Measurements from ENCODE around the gene HEATR3.

The HEATR3 gene, protein sequence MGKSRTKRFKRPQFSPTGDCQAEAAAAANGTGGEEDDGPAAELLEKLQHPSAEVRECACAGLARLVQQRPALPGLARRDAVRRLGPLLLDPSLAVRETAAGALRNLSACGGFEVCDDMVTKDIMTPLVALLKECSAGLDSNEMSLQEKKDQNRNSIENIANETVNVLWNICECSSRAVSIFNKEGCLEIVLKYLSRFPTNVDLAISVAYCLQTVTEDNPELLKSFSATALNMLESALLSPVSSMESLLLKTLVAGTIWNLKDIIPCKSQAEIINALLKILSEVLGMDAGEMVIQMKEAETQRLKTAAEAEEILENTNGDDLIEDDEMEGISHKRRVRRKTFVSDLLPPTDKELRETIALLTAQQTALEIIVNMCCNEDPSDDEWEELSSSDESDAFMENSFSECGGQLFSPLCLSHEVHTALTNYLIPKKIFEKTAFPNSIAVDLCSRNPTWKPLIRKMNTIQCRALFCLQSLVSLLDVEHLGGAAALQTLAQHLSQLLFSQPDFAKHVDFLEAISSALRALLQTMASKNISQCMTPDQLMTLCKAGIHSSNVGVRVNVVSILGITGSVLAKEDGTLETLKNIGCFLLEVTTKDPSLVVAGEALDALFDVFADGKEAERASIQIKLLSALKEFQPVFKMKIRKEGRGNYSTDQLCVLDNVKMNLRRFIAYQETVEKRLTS

DNA sequence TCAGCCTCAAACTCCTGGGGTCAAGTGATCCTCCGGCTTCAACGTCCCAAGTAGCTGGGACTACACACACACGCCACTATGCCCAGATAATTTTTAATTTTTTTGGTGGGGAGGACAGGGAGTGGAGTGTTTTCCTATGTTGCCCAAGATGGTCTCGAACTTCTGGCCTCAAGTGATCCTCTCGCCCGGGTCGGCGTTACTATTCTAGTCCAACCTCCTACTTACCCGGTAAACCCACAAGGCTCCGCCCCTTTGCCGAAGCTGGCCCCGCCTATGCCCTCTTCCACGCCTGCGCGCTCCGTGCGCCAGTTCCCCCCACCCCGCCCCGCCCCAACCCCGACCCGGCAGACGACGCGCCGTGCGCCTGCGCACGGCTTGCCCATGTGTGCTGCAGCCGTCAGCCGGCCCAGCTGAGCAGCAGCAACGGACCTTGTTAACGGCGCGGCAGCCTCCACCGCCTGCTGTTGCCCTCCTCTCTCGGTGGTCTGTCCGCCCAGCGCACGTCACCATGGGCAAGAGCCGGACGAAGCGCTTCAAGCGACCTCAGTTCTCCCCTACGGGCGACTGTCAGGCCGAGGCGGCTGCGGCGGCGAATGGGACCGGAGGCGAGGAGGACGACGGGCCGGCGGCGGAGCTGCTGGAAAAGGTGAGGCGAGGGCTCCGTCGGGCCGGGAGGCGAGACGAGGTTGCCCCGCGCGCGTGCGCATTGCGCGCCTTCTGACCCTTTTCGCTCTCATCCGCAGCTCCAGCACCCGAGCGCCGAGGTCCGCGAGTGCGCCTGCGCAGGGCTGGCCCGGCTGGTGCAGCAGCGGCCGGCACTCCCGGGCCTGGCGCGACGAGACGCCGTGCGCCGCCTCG is at the start of gene HEATR3:
Gene HEATR3 (plus strand): TSS at position 347 of the 858 bp plus-strand sequence. CDS start 162 bp downstream, at position 509.
- Mint-ChIP-seq H3K36me3 (ENCODE audit: low read depth) (peaks cover 23% of the 10 kb centered on the region), H3K9me3 (no peaks in the 10 kb centered on the region), H3K27me3 (no peaks in the 10 kb centered on the region), H3K4me3 (peak within 1 kb of the TSS; percentile 96), H3K4me1 (peaks cover 34% of the 10 kb centered on the region), H3K27ac (peak within 1 kb of the TSS; percentile 90)
- peak; percentile 97 for DNase-seq
- ATAC-seq: peak; percentile 86

DNA sequence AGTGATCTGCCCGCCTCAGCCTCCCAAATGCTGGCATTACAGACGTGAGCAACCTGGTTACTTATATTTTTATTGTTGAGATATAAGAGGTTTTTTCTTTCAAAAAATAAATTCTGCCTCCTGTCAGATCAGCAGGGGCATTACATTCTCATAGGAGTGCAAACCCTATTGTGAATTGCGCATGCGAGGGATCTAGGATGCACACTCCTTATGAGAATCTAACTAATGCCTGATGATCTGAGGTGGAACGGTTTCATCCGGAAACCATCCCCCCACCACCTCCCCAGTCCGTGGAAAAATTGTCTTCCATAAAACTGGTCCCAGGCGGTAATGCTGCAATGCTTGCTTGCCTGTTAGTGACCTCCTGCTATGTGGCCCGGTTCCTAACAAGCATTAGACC is 48.2 kb upstream of the HEATR3 start:
- Mint-ChIP-seq H3K27me3 (no peaks in the 10 kb centered on the region), H3K4me3 (no peak overlapping the region), H3K27ac (no peak overlapping the region), H3K4me1 (no peaks in the 10 kb centered on the region), H3K36me3 (ENCODE audit: low read depth) (no peaks in the 10 kb centered on the region), H3K9me3 (no peaks in the 10 kb centered on the region)
- DNase-seq: no peak
- no peak for ATAC-seq

DNA sequence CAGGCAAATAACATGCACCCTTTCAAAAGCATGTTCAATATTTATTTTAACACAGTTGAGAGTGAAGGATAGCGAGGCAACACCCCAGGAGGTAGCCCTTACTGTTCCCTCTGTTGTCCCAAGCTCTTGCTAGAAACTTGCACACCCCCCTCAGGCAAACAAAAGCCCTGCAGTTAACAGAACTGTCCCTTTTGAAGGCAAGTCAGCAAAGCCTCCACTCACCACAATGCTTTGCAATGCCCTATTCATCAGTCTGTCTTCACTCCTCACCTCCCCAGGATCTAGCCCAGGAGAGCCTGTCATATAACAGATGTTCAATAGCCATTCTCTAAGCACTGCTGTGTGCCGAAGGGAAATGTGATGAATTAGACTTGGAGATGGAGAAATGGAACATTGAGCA is 44.2 kb upstream of the HEATR3 start:
- Mint-ChIP-seq H3K4me3 (no peak overlapping the region), H3K9me3 (no peaks in the 10 kb centered on the region), H3K27me3 (no peaks in the 10 kb centered on the region), H3K27ac (no peak overlapping the region), H3K4me1 (peaks cover 15% of the 10 kb centered on the region), H3K36me3 (ENCODE audit: low read depth) (no peaks in the 10 kb centered on the region)
- ATAC-seq (no peak), DNase-seq (no peak)

DNA sequence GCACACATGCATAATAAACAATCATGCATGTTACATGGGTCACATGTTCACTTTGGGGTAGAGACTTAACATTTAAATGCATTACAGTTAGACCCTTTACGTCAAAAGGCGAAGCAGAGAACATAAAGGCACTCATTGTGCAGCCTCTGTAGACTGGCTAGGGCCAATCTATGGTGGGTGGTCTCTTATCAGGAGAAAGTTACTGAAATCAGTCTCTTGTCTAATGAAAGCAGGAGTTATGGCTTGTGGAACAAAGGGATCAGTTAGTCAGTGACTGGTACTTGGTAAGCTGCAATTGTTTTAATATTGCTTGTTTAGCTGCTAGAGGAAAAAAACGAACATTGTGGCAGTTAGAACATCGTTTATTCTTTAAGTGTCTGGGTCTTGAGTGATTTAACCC is 42.1 kb upstream of the HEATR3 start:
- Mint-ChIP-seq H3K27ac (no peak overlapping the region), H3K27me3 (no peaks in the 10 kb centered on the region)

DNA sequence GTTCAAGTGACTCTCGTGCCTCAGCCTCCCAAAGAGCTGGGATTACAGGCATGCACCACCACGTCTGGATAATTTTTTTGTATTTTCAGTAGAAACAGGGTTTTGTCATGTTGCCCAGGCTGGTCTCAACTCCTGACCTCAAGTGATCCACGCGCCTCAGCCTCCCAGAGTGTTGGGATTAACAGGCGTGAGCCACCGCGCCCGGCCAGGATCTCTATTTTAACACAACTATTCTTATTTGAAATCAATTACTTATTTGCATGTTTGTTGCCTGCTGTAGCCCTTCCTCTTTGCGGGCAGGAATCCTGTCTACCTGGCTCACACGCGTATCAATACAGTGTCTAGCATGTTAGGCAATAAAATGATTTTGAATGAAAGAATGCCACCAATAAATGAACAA is 41.6 kb upstream of the HEATR3 start:
- H3K36me3 Mint-ChIP-seq (ENCODE audit: low read depth): no peaks in the 10 kb centered on the region
- H3K27me3 Mint-ChIP-seq: no peaks in the 10 kb centered on the region
- peak overlapping the region; percentile 84 for H3K27ac Mint-ChIP-seq

More for the DNA sequence above, 42.1 kb upstream of the HEATR3 start:
- Mint-ChIP-seq H3K4me3 (no peak overlapping the region), H3K36me3 (ENCODE audit: low read depth) (no peaks in the 10 kb centered on the region), H3K4me1 (peaks cover 24% of the 10 kb centered on the region), H3K9me3 (no peaks in the 10 kb centered on the region)
- DNase-seq (no peak), ATAC-seq (no peak)

DNA sequence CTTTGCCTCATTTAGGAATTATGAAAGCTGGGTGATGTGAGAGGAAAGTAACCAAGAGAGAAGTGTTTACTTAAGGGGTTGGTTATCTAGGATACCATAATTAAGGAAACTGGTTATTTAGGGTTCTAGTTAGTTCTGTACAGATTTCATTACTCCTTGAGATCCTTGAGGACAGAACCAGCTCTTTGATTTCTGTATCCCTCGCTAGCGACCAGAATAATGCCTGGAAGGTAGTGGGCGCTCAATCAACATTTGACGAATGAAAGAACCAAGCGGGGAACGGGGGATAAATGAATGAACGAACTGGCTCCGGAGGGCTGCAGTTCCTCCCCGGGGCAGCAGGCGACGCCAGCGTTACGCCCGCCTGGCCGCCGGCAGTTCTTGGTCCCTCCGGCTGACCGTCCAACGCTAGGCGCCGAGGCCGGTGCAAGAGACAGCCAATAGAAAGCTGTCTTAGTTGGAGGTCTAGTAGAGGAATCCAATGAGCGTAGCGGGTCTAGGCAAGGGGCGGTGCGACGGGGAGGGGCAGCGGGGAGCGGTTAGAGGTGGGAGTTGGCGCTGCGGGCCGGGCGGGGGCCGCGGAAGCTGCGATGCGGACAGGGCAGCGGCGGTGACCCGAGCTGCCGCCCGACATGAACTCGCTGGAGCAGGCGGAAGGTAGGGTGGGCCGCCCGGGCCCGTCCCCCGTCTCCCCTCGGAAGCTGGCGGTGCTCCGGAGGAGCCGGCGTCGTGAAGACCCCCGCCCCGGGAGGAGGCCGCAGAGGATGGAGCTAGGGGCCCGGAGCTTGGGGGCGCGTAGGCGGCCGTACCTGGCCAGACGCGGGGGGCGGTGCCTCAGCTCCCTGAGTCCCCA is 40.9 kb upstream of the HEATR3 start, which contains the start of gene CNEP1R1:
Gene CNEP1R1 (plus strand): TSS at position 542 of the 853 bp plus-strand sequence. CDS start 91 bp downstream, at position 633.
- H3K4me3 Mint-ChIP-seq: peak within 1 kb of the TSS; percentile 92
- peak; percentile 100 for ATAC-seq
- H3K9me3 Mint-ChIP-seq: no peaks in the 10 kb centered on the region
- peaks cover 24% of the 10 kb centered on the region for H3K4me1 Mint-ChIP-seq
- H3K27ac Mint-ChIP-seq: peak within 1 kb of the TSS; percentile 84
- DNase-seq: peak; percentile 90
- no peaks in the 10 kb centered on the region for H3K27me3 Mint-ChIP-seq
- H3K36me3 Mint-ChIP-seq (ENCODE audit: low read depth): no peaks in the 10 kb centered on the region

More for the DNA sequence above, 41.6 kb upstream of the HEATR3 start:
- no peaks in the 10 kb centered on the region for H3K9me3 Mint-ChIP-seq
- ATAC-seq (no peak), DNase-seq (no peak)
- peak overlapping the region; percentile 92 for H3K4me3 Mint-ChIP-seq
- H3K4me1 Mint-ChIP-seq: peaks cover 24% of the 10 kb centered on the region

DNA sequence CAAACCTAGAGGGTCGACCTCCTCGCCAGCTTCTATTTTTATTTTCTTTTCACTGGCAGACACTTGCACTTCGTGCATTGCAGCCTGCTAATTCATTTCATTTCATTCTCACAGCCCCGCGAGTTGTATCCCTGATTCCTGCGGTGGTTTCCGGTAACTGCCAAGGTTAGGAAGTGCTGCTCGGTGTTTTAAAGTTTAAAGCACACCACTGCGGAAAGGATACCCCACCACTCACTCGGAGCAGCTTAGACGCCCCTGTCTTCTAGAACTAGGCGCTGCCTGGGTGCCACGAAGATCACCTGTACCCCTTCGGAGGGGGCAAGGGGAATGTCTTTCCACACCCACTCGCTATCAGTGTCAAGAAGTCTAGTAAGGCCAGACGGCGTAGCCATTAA is 40.2 kb upstream of the HEATR3 start:
- Mint-ChIP-seq H3K4me3 (peak overlapping the region; percentile 92), H3K36me3 (ENCODE audit: low read depth) (peaks cover 3% of the 10 kb centered on the region), H3K27me3 (no peaks in the 10 kb centered on the region), H3K4me1 (peaks cover 24% of the 10 kb centered on the region), H3K27ac (peak overlapping the region; percentile 83), H3K9me3 (no peaks in the 10 kb centered on the region)
- ATAC-seq (peak; percentile 3), DNase-seq (no peak)

DNA sequence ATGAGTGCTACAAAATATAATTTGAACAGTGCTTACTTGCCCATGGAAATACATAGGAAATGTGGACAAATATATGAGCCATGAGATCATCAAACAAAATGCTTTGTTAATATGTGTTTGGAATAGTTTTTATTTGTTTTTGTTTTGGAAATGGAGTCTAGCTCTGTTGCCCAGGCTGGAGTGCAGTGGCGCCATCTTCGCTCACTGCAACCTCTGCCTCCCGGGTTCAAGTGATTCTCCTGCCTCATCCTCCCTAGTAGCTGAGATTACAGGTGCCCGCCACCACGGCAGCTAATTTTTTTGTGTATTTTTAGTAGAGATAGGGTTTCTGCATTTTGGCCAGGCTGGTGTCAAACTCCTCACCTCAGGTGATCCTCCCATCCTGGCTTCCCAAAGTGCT is 37.9 kb upstream of the HEATR3 start:
- Mint-ChIP-seq H3K27ac (no peak overlapping the region), H3K4me1 (peaks cover 24% of the 10 kb centered on the region), H3K27me3 (no peaks in the 10 kb centered on the region), H3K4me3 (no peak overlapping the region), H3K36me3 (ENCODE audit: low read depth) (peaks cover 14% of the 10 kb centered on the region), H3K9me3 (no peaks in the 10 kb centered on the region)
- ATAC-seq (no peak), DNase-seq (no peak)

DNA sequence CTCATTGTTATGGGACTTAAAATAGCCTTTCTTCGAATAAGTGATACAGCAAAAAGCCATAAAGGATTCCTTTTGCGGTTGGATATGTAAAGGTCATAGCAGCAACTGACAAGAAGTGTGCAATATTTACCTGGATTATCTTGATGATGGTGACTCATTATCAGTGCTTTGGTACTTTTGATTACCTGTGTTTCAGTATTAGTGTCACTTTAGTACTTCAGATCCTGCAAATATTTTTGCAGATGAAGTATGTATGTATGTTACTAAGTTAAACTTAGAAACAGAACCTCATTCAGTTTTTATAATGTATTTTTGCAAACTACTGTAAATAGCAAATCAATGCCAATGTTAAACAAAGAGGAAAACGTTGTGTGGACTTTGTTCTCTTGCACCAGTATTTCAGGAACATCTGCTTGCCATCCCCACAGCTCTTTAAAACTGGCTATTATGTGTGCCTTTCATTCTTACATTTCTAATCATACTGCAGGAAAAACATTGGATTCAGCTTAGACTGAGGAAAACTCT is 30.2 kb upstream of the HEATR3 start:
- H3K4me1 Mint-ChIP-seq: peaks cover 8% of the 10 kb centered on the region
- ATAC-seq (no peak), DNase-seq (no peak)
- no peaks in the 10 kb centered on the region for H3K9me3 Mint-ChIP-seq
- no peak overlapping the region for H3K4me3 Mint-ChIP-seq
- H3K27me3 Mint-ChIP-seq: no peaks in the 10 kb centered on the region
- peaks cover 22% of the 10 kb centered on the region for H3K36me3 Mint-ChIP-seq (ENCODE audit: low read depth)
- no peak overlapping the region for H3K27ac Mint-ChIP-seq

DNA sequence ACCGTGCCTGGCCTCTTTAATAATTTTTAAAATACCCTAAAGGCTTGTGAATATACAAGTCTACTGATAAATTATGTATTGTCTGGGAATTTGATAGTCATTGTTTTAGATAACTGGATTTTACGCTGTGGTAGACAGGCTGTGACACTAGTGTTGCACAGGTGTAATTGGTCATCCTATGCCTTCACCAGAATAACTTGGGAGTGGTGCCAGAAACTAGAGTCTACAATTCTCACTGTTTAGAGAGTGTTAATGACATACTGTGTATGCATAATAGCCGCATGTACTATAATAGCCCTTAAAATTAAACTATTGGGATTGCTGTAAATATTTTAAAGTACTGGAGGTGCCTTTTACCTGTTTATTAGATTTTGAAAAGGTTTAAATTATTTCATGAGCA is 29.3 kb upstream of the HEATR3 start:
- H3K36me3 Mint-ChIP-seq (ENCODE audit: low read depth): peaks cover 15% of the 10 kb centered on the region
- no peak for ATAC-seq
- no peak overlapping the region for H3K4me3 Mint-ChIP-seq
- peaks cover 8% of the 10 kb centered on the region for H3K4me1 Mint-ChIP-seq
- no peaks in the 10 kb centered on the region for H3K27me3 Mint-ChIP-seq
- DNase-seq: no peak
- no peak overlapping the region for H3K27ac Mint-ChIP-seq
- H3K9me3 Mint-ChIP-seq: no peaks in the 10 kb centered on the region

DNA sequence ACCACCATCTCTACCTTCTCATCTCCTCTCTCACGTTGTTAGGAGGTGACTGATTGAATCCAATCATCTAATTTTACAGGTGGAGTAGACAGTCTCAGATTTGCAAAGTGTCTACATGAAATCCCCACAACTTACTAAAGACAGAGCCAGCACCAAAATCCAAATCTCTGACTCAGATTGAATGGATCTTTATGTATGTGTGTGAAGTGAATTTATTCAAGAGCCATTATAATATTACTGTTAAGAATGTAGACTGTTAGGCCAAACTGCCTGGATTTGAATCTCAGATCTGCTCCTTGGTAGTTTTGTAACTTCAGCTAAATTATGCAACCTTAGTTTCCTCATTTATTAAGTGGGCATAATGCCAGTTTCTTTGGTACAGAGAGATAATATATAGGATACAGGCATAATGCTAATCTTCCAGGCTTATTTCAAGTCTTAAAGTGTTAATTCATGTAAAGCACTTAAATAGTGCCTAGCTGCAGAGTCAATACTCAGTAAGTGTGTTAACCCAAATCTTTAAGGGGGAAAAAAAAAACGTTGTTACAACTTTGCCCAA is 28.0 kb upstream of the HEATR3 start:
- no peak for ATAC-seq
- Mint-ChIP-seq H3K27me3 (no peaks in the 10 kb centered on the region), H3K36me3 (ENCODE audit: low read depth) (peaks cover 10% of the 10 kb centered on the region), H3K9me3 (no peaks in the 10 kb centered on the region), H3K4me1 (peaks cover 8% of the 10 kb centered on the region), H3K27ac (no peak overlapping the region), H3K4me3 (no peak overlapping the region)
- no peak for DNase-seq

DNA sequence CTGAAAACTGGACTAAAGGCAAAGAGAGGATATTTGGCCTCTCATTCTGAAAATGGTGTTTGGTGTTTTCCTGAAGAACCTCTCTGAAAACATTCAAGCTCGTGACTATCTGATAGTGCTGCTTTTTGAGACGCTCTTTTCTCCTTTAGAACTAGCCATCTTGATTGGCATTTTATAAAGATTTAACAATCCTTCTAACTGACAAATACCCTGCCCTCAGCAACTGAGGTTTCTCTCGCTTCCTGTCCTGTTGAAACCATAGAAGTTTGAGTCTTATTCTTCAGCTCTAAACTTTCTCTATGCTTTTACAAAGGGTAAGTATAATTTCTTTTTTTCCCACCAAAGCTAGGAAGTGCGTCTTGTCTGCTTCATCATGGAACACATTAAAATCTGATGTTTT is 27.5 kb upstream of the HEATR3 start:
- H3K4me1 Mint-ChIP-seq: peaks cover 8% of the 10 kb centered on the region
- no peak overlapping the region for H3K4me3 Mint-ChIP-seq
- no peaks in the 10 kb centered on the region for H3K9me3 Mint-ChIP-seq
- peaks cover 8% of the 10 kb centered on the region for H3K36me3 Mint-ChIP-seq (ENCODE audit: low read depth)
- no peaks in the 10 kb centered on the region for H3K27me3 Mint-ChIP-seq
- DNase-seq (no peak), ATAC-seq (no peak)
- peak overlapping the region; percentile 20 for H3K27ac Mint-ChIP-seq

DNA sequence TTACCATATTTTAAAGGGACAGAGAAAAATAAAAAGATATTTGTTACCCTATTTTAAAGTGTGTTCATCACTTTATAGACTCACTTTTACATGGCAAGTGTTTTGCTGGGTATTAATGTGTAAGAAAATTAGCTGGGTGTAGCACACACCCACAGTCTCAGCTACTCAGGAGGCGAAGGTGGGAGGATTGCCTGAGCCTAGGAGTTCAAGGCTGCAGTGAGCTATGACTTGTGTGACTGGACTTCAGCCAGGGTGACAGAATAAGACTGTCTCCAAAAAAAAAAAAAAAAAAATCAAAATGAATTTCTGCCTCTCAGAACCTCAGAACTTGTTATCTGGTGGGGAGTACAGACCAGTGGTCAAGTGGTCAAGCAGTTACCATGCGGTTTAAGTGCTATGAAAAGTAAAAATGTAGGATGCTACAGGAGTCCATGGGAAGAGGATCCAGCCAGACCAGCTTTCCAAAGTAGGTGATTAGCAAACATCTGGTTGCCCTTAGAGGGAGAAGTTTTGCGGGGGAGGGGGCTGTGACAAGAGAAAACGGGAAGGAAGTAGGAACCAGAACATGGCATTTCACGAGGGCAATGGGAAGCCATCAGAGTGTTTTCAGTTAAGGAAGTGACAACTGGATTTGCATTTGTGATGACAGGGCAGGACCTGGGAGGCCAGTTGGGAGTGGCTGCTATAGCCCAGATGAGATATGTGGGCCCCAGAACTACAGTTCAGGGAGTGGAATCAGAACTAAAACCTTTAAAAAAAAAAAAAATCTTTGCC is 26.8 kb upstream of the HEATR3 start:
- no peak overlapping the region for H3K4me3 Mint-ChIP-seq
- peaks cover 8% of the 10 kb centered on the region for H3K4me1 Mint-ChIP-seq
- no peaks in the 10 kb centered on the region for H3K9me3 Mint-ChIP-seq
- no peaks in the 10 kb centered on the region for H3K27me3 Mint-ChIP-seq
- DNase-seq (no peak), ATAC-seq (no peak)
- H3K27ac Mint-ChIP-seq: no peak overlapping the region
- H3K36me3 Mint-ChIP-seq (ENCODE audit: low read depth): peaks cover 7% of the 10 kb centered on the region
